MCF 10A (cell line): ENCODE results near the gene DNAJC30. TPM values are rescaled to one million over a fixed set of nuclear protein-coding genes. Genes with fewer than 3 reads are reported as not detected.
"Not testable (repeated sequence)": the region's sequence is repeated elsewhere in the genome, so short reads cannot be mapped to it uniquely, and the experiment has no call there.

Source experiments
- BruUV-seq: library from RNA; stranded (reverse); fragments of 400-500 nt; replicated peaks from 2 replicates; lab custom pipeline; 2021; lab: Mats Ljungman, UMichigan
- CTCF ChIA-PET: fragments of 300-600 bp; sonication (Branson Sonifier 250); formaldehyde crosslinking; extraction: SDS; loops from one replicate; lab custom pipeline; 2021; ENCODE audit warnings: antibody characterized with exemption, inconsistent platforms; lab: Yijun Ruan, JAX
- POLR2A ChIA-PET: fragments of 300-600, 350-650 bp; sonication (Branson Sonifier 250); formaldehyde crosslinking; extraction: SDS; loops from one replicate; lab custom pipeline; 2020; ENCODE audit warnings: antibody characterized with exemption, inconsistent platforms; lab: Yijun Ruan, JAX
- DNase-seq: peaks from one replicate; pipeline ENCODE4 v3.0.0-alpha.2; 2018; ENCODE audit not compliant: unreplicated experiment
- H3K27ac Mint-ChIP-seq: one replicate; pipeline ENCODE4 v1.8.0; 2022; ENCODE audit warnings: mild to moderate bottlenecking, low read depth, mixed read lengths; ENCODE audit not compliant: unreplicated experiment
- H3K27me3 Mint-ChIP-seq: one replicate; pipeline ENCODE4 v1.8.0; 2022; ENCODE audit warnings: mixed read lengths; ENCODE audit not compliant: insufficient read depth, unreplicated experiment
- H3K36me3 Mint-ChIP-seq: one replicate; pipeline ENCODE4 v1.8.0; 2022; ENCODE audit warnings: mild to moderate bottlenecking, moderate library complexity, mixed read lengths; ENCODE audit not compliant: insufficient read depth, unreplicated experiment
- H3K4me1 Mint-ChIP-seq: one replicate; pipeline ENCODE4 v1.8.0; 2022; ENCODE audit warnings: mixed read lengths; ENCODE audit not compliant: insufficient read depth, unreplicated experiment
- H3K4me3 Mint-ChIP-seq: one replicate; pipeline ENCODE4 v1.8.0; 2022; ENCODE audit warnings: mild to moderate bottlenecking, moderate library complexity, mixed read lengths; ENCODE audit not compliant: unreplicated experiment
- H3K9me3 Mint-ChIP-seq: one replicate; pipeline ENCODE4 v1.8.0; 2022; ENCODE audit warnings: mixed read lengths; ENCODE audit not compliant: unreplicated experiment
- CTCF ChIP-seq: fragments of 200-600 bp; IDR thresholded peaks from one replicate; pipeline ENCODE4 v1.8.0; 2022; ENCODE audit warnings: antibody characterized with exemption, mild to moderate bottlenecking; ENCODE audit not compliant: unreplicated experiment
- intact Hi-C: fragments of 100-400 bp; cut with micrococcal nuclease; formaldehyde crosslinking; loops from 2 replicates; pipeline ENCODE4 v1.14.1; 2022
- total RNA-seq: library from RNA; stranded (reverse); gene quantifications from 2 replicates; pipeline ENCODE4 v1.2.3, GENCODE V29; 2022

DNAJC30 gene
- total RNA-seq, 1 experiment from 2014 or later: 11.4 TPM

DNA sequence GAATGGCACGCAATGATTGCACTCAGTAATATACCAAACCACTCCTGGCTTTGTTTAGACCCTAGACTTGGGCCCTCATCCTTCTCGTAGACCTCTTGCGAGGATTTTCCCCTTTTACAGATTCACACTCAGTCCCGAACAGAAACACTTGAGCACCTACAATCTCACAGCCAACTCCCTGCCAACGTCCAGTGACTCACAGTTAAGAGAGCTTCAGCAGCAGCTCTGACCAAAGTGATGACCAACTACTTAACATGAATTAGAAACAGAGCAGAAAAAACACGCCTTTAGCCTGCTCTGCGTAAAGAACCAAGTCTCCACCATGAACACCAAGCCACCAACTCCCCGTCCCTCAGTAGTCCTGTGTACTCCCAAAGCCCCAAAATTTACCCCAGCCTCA is 2.2 kb downstream of the DNAJC30 start:
- POLR2A ChIA-PET: interaction anchor here (0.6 to 1.9 kb wide), 6 partner anchors 26 to 175 kb away, joined by 3 to 7 read pairs (median 5); partner anchors contain the start of gene BCL7B

GRCh38 chr7:73680501-73680900 is 2.8 kb downstream of the DNAJC30 start:
- Mint-ChIP-seq H3K9me3 (no peaks in the 10 kb centered on the region), H3K27me3 (no peaks in the 10 kb centered on the region), H3K36me3 (peaks cover 15% of the 10 kb centered on the region), H3K4me3 (peak overlapping the region; percentile 94), H3K27ac (no peak overlapping the region), H3K4me1 (peaks cover 18% of the 10 kb centered on the region)
- intact Hi-C loops: no loop called here
- CTCF ChIA-PET: interaction anchor here (0.7 to 2.0 kb wide), 3 partner anchors 23 to 74 kb away, joined by 3 to 10 read pairs (median 4); no protein-coding TSS in a partner anchor
- no TSS peak for BruUV-seq
- no peak for TF ChIP-seq CTCF
- POLR2A ChIA-PET: interaction anchor here (0.7 to 1.9 kb wide), 6 partner anchors 24 to 124 kb away, joined by 3 to 7 read pairs (median 5); partner anchors contain the start of gene BCL7B
- DNase-seq: no peak

More for the DNA sequence above, 2.2 kb downstream of the DNAJC30 start:
- H3K27ac Mint-ChIP-seq: peak overlapping the region; percentile 97
- intact Hi-C loops: no loop called here
- BruUV-seq: no TSS peak
- H3K9me3 Mint-ChIP-seq: no peaks in the 10 kb centered on the region
- peaks cover 18% of the 10 kb centered on the region for H3K36me3 Mint-ChIP-seq
- peak overlapping the region; percentile 94 for H3K4me3 Mint-ChIP-seq
- CTCF ChIA-PET: interaction anchor here (0.7 to 2.0 kb wide), 3 partner anchors 23 to 74 kb away, joined by 3 to 10 read pairs (median 4); no protein-coding TSS in a partner anchor
- TF ChIP-seq CTCF: no peak
- H3K4me1 Mint-ChIP-seq: peaks cover 18% of the 10 kb centered on the region
- H3K27me3 Mint-ChIP-seq: no peaks in the 10 kb centered on the region
- DNase-seq: peak; percentile 41

DNA sequence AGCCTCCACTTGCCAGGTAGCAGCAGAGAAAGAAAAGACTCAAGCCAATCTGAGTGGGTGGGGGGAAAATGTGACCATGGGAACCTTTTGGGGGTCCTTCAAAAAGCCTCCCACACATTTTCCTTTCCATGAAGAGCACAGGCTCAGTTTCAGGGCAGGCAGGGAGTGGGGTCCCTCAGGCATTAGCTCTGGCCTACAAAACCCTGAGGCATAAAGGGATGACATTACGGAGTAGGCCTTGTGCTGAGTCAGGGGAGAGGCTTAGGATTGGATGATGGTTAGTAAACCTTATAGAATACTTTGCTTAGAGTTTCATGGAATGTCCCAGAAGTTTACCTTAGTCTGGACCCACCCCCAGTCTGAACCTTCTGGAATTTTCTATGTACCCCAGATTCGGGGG is 3.5 kb downstream of the DNAJC30 start:
- Mint-ChIP-seq H3K4me3 (no peak overlapping the region), H3K27me3 (no peaks in the 10 kb centered on the region), H3K9me3 (no peaks in the 10 kb centered on the region), H3K36me3 (peaks cover 15% of the 10 kb centered on the region), H3K27ac (no peak overlapping the region), H3K4me1 (peaks cover 18% of the 10 kb centered on the region)
- intact Hi-C loops: no loop called here
- CTCF ChIA-PET: interaction anchor here (1.9 kb wide), 1 partner anchor 73 kb away, joined by 7 read pairs; no protein-coding TSS in a partner anchor
- no peak for TF ChIP-seq CTCF
- POLR2A ChIA-PET: interaction anchor here (0.8 to 1.9 kb wide), 3 partner anchors 25 to 123 kb away, joined by 3 to 5 read pairs (median 5); partner anchors contain the start of gene BCL7B
- DNase-seq: no peak
- BruUV-seq: no TSS peak

DNA sequence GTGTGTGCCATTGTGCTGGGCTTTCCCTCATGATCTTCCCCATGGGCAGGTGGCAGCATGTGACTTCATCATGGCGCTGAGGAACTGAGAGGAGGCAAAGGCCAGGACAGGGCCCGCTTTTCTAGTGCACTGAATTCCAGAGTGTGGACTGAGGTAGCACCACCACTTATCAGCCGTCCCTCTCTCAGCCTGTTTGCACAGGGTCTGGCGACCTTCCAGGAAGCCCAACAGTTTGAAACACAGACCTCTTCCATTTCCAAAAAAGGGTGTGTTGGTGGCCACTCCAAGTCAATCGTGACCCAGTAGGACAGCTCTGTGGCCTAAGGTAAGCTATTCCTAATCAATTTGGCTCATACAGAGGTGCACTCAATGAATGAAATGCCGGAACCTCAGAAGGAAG is 4.4 kb downstream of the DNAJC30 start:
- ChIA-PET CTCF (interaction anchor here (0.6 to 1.9 kb wide), 2 partner anchors 47 to 72 kb away, joined by 3 to 7 read pairs; no protein-coding TSS in a partner anchor), POLR2A (no interaction called here)
- peaks cover 16% of the 10 kb centered on the region for H3K4me1 Mint-ChIP-seq
- no peak for DNase-seq
- H3K4me3 Mint-ChIP-seq: no peak overlapping the region
- no peak overlapping the region for H3K27ac Mint-ChIP-seq
- H3K27me3 Mint-ChIP-seq: no peaks in the 10 kb centered on the region
- no peaks in the 10 kb centered on the region for H3K9me3 Mint-ChIP-seq
- no peak for TF ChIP-seq CTCF
- intact Hi-C loops: no loop called here
- no TSS peak for BruUV-seq
- H3K36me3 Mint-ChIP-seq: peaks cover 10% of the 10 kb centered on the region

GRCh38 chr7:73676062-73676461 is 7.2 kb downstream of the DNAJC30 start:
- CTCF ChIA-PET: interaction anchor here (0.6 to 3.7 kb wide), 6 partner anchors 8 to 179 kb away, joined by 3 to 14 read pairs (median 5); partner anchors contain the start of gene VPS37D
- DNase-seq, BruUV-seq, intact Hi-C loops, H3K4me1 Mint-ChIP-seq, H3K36me3 Mint-ChIP-seq, H3K27ac Mint-ChIP-seq, H3K27me3 Mint-ChIP-seq, H3K9me3 Mint-ChIP-seq, H3K4me3 Mint-ChIP-seq, POLR2A ChIA-PET: not testable (repeated sequence)
